SK-N-SH (cell line): Measurements from ENCODE around the gene IRF1. TPM values are rescaled to one million over a fixed set of nuclear protein-coding genes. Genes with fewer than 3 reads are reported as not detected.

Experiments used
- CTCF ChIA-PET: fragments of 300-600, 350-600 bp; formaldehyde crosslinking; extraction: SDS; loops from one replicate; lab custom pipeline; 2021; lab: Yijun Ruan, JAX
- POLR2A ChIA-PET: fragments of 350-600 bp; sonication (Branson Sonifier 250); formaldehyde crosslinking; extraction: SDS; loops from one replicate; lab custom pipeline; 2020; ENCODE audit warnings: antibody characterized with exemption, inconsistent platforms; lab: Yijun Ruan, JAX
- DNase-seq: peaks from one replicate; pipeline ENCODE4 v3.0.0; 2012
- H2AFZ ChIP-seq: fragments of 200-600 bp; sonication (generic); 2 replicates; pipeline ENCODE4 v1.8.1; 2016; ENCODE audit warnings: antibody characterized with exemption, mild to moderate bottlenecking, low read depth
- H3F3A ChIP-seq: fragments of 200-600 bp; sonication (generic); replicated peaks from 2 replicates; pipeline ENCODE3; 2016; ENCODE audit warnings: antibody characterized with exemption, mild to moderate bottlenecking; ENCODE audit not compliant: insufficient read depth
- H3K27ac ChIP-seq, 2 experiments: fragments of 200-500 bp in 1 of 2; fragments of 200-600 bp in 1 of 2; sonication (Bioruptor generic) in 1 of 2; sonication (generic), shearing (Covaris generic) in 1 of 2; 2 replicates each; pipeline versions ENCODE4 v1.5.1 to v1.6.1; 2014 to 2016; ENCODE audit warnings: low read depth in 2 of 2, inconsistent platforms in 1 of 2, low read length in 1 of 2, mild to moderate bottlenecking in 1 of 2, mixed read lengths in 1 of 2
- H3K27me3 ChIP-seq: fragments of 200-600 bp; sonication (generic), shearing (Covaris generic); 2 replicates; pipeline ENCODE4 v1.6.1; 2016; ENCODE audit warnings: mixed run types; ENCODE audit not compliant: insufficient read depth
- H3K36me3 ChIP-seq, 2 experiments: fragments of 200-500 bp in 1 of 2; fragments of 200-600 bp in 1 of 2; sonication (Bioruptor generic) in 1 of 2; sonication (generic) in 1 of 2; replicated peaks in 1 of 2; 2 replicates each; pipeline versions ENCODE3 to v1.5.1; 2014 to 2016; ENCODE audit warnings: low read length in 1 of 2, mild to moderate bottlenecking in 1 of 2; ENCODE audit not compliant: insufficient read depth in 2 of 2, control insufficient read depth in 1 of 2
- H3K4me1 ChIP-seq, 2 experiments: fragments of 200-500 bp in 1 of 2; fragments of 200-600 bp in 1 of 2; sonication (Bioruptor generic) in 1 of 2; sonication (generic), shearing (Covaris generic) in 1 of 2; 2 replicates each; pipeline versions ENCODE4 v1.5.1 to v1.6.1; 2014 to 2016; ENCODE audit warnings: low read depth in 1 of 2, low read length in 1 of 2, mixed run types in 1 of 2; ENCODE audit not compliant: insufficient read depth in 2 of 2, control insufficient read depth in 1 of 2
- H3K4me2 ChIP-seq: fragments of 200-600 bp; sonication (generic), shearing (Covaris generic); 2 replicates; pipeline ENCODE4 v1.6.1; 2017; ENCODE audit warnings: mixed run types
- H3K4me3 ChIP-seq, 2 experiments: fragments of 200-500 bp in 1 of 2; fragments of 200-600 bp in 1 of 2; sonication (Bioruptor generic) in 1 of 2; sonication (generic), shearing (Covaris generic) in 1 of 2; 2 replicates each; pipeline versions ENCODE4 v1.5.1 to v1.8.1; 2014 to 2016; ENCODE audit warnings: low read depth in 2 of 2, inconsistent platforms in 1 of 2, low read length in 1 of 2, mild to moderate bottlenecking in 1 of 2, mixed read lengths in 1 of 2, moderate library complexity in 1 of 2
- H3K79me2 ChIP-seq: fragments of 200-600 bp; sonication (generic); 2 replicates; pipeline ENCODE4 v1.8.1; 2017; ENCODE audit warnings: mild to moderate bottlenecking; ENCODE audit not compliant: insufficient read depth
- H3K9ac ChIP-seq: fragments of 200-600 bp; sonication (generic); 2 replicates; pipeline ENCODE4 v1.6.1; 2017; ENCODE audit warnings: mixed run types
- H3K9me2 ChIP-seq: fragments of 200-600 bp; sonication (generic); 2 replicates; pipeline ENCODE4 v1.6.1; 2017; ENCODE audit warnings: mixed run types
- H3K9me3 ChIP-seq: fragments of 200-600 bp; sonication (generic); 2 replicates; pipeline ENCODE4 v1.6.1; 2017; ENCODE audit warnings: mixed run types, mild to moderate bottlenecking, moderate library complexity
- H4K20me1 ChIP-seq: fragments of 200-600 bp; sonication (generic); 2 replicates; pipeline ENCODE4 v1.6.1; 2017; ENCODE audit warnings: mild to moderate bottlenecking, mixed run types; ENCODE audit not compliant: insufficient read depth
- CTCF ChIP-seq: fragments of 200-600 bp; sonication (generic); IDR thresholded peaks from 2 replicates; pipeline ENCODE4 v1.6.1; 2017; ENCODE audit warnings: antibody characterized with exemption, mild to moderate bottlenecking, moderate library complexity
- EZH2phosphoT487 ChIP-seq: fragments of 200-600 bp; sonication (generic); IDR thresholded peaks from 2 replicates; pipeline ENCODE4 v1.6.1; 2017; ENCODE audit warnings: low read depth, mixed run types, mild to moderate bottlenecking, antibody characterized with exemption, moderate library complexity, borderline replicate concordance
- FOXM1 ChIP-seq: IDR thresholded peaks from 2 replicates; pipeline ENCODE4 v1.4.0; 2012; ENCODE audit warnings: low read depth, mild to moderate bottlenecking
- IRF3 ChIP-seq: fragments of 150-350 bp; IDR thresholded peaks from 2 replicates; pipeline ENCODE4 v1.6.1; 2016; ENCODE audit warnings: mild to moderate bottlenecking, low read depth, low read length
- JUND ChIP-seq: IDR thresholded peaks from 2 replicates; pipeline ENCODE4 v1.4.0; 2012
- MAX ChIP-seq: IDR thresholded peaks from 2 replicates; pipeline ENCODE4 v1.4.0; 2012; ENCODE audit warnings: low read depth
- MEF2A ChIP-seq: IDR thresholded peaks from 2 replicates; pipeline ENCODE4 v1.4.0; 2012; ENCODE audit warnings: low read depth, borderline replicate concordance
- RFX5 ChIP-seq: IDR thresholded peaks from 2 replicates; pipeline ENCODE4 v1.6.1; 2012; ENCODE audit warnings: mild to moderate bottlenecking, improper control_type of control experiment, low read length
- SIN3A ChIP-seq: IDR thresholded peaks from 2 replicates; pipeline ENCODE4 v1.6.1; 2012; ENCODE audit warnings: low read depth, mild to moderate bottlenecking, low read length, moderate library complexity, borderline replicate concordance
- TEAD4 ChIP-seq: IDR thresholded peaks from 2 replicates; pipeline ENCODE4 v1.4.0; 2012; ENCODE audit warnings: mild to moderate bottlenecking, borderline replicate concordance; ENCODE audit not compliant: insufficient read depth
- WGBS: methylation state at CpG from one replicate; pipeline ENCODE4 v1.1.6; 2017; ENCODE audit warnings: low lambda C conversion rate; 5-methylcytosine and 5-hydroxymethylcytosine counted together
- polyA plus RNA-seq, 3 experiments: library from polyadenylated mRNA; depleted of rRNA; stranded (reverse); fragments of >200 nt; gene quantifications; 2 replicates each; pipeline ENCODE4 v1.2.3, GENCODE V29; 2012

The IRF1 gene
- polyA plus RNA-seq, 1 of the 3 experiments (the other 2 are of a cell fraction), result 15.2 TPM

GRCh38 chr5:132528866-132529634 is 38.5 kb upstream of the IRF1 start:
- no peak for DNase-seq
- POLR2A ChIA-PET, result no interaction called here

More at GRCh38 chr5:132528866-132529634, 38.5 kb upstream of the IRF1 start:
- Histone ChIP-seq H3F3A (no peaks in the 10 kb centered on the region), H3K36me3 (no peaks in the 10 kb centered on the region), H3K27ac (no peak overlapping the region), H3K9me2 (no peaks in the 10 kb centered on the region), H3K4me2 (no peak overlapping the region), H4K20me1 (no peaks in the 10 kb centered on the region), H2AFZ (no peak overlapping the region), H3K9ac (no peak overlapping the region), H3K9me3 (no peaks in the 10 kb centered on the region), H3K4me3 (no peak overlapping the region), H3K79me2 (no peaks in the 10 kb centered on the region), H3K27me3 (no peaks in the 10 kb centered on the region; the same call in 1 of the 2 replicates), H3K4me1 (peaks cover 0 to 3% of the 10 kb centered on the region in 2 experiments; a peak in 1 of 4 replicates)
- TF ChIP-seq FOXM1, result no peak
- TF ChIP-seq MAX, result no peak
- no peak for TF ChIP-seq MEF2A
- TF ChIP-seq CTCF, result no peak
- no peak for TF ChIP-seq EZH2phosphoT487
- TF ChIP-seq JUND, result no peak
- no peak for TF ChIP-seq SIN3A
- no peak for TF ChIP-seq IRF3
- no peak for TF ChIP-seq TEAD4
- no peak for TF ChIP-seq RFX5
- CTCF ChIA-PET, result interaction anchor here (1.0 to 5.1 kb wide), 5 partner anchors 13 to 293 kb away, joined by 3 to 88 read pairs (median 5); no protein-coding TSS in a partner anchor
- WGBS, result 54% methylated on average over 4 of the region's 6 CpGs
